GM13976 (cell line): ENCODE measurements around the gene CPSF7.

Experiments used
- DNase-seq: peaks from one replicate; pipeline ENCODE4 v3.0.0; 2012; ENCODE audit warnings: low spot score
- in situ Hi-C: fragments of 300-500 bp; cut with MboI; formaldehyde crosslinking; loops from one replicate; pipeline ENCODE4 v1.12.0; 2022; ENCODE audit warnings: low sequenced_read_pairs, mixed read lengths, inconsistent platforms; ENCODE audit not compliant: unreplicated experiment
- TF ChIP-seq, protein P1 (sequence below): IDR thresholded peaks from 2 replicates; pipeline ENCODE4 v1.5.1; 2012; ENCODE audit warnings: borderline replicate concordance, mild to moderate bottlenecking; ENCODE audit not compliant: insufficient read depth; ENCODE audit errors: extremely low read depth, missing control alignments, control extremely low read depth

The CPSF7 gene

DNA sequence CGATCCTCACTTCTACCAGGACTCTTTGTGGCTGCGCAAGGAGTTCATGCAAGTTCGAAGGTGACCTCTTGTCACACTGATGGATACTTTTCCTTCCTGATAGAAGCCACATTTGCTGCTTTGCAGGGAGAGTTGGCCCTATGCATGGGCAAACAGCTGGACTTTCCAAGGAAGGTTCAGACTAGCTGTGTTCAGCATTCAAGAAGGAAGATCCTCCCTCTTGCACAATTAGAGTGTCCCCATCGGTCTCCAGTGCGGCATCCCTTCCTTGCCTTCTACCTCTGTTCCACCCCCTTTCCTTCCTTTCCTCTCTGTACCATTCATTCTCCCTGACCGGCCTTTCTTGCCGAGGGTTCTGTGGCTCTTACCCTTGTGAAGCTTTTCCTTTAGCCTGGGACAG lies 61.1 kb downstream of the CPSF7 start:
- TF ChIP-seq, protein P1, sequence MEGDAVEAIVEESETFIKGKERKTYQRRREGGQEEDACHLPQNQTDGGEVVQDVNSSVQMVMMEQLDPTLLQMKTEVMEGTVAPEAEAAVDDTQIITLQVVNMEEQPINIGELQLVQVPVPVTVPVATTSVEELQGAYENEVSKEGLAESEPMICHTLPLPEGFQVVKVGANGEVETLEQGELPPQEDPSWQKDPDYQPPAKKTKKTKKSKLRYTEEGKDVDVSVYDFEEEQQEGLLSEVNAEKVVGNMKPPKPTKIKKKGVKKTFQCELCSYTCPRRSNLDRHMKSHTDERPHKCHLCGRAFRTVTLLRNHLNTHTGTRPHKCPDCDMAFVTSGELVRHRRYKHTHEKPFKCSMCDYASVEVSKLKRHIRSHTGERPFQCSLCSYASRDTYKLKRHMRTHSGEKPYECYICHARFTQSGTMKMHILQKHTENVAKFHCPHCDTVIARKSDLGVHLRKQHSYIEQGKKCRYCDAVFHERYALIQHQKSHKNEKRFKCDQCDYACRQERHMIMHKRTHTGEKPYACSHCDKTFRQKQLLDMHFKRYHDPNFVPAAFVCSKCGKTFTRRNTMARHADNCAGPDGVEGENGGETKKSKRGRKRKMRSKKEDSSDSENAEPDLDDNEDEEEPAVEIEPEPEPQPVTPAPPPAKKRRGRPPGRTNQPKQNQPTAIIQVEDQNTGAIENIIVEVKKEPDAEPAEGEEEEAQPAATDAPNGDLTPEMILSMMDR, result no peak
- DNase-seq, result no peak
- in situ Hi-C loops, result no loop called here

- in situ Hi-C loops, result no loop called here
- TF ChIP-seq, protein P1, result no peak
- DNase-seq, result no peak
Measured at GRCh38 chr11:61367406-61367805, 62.4 kb downstream of the CPSF7 start.

DNA sequence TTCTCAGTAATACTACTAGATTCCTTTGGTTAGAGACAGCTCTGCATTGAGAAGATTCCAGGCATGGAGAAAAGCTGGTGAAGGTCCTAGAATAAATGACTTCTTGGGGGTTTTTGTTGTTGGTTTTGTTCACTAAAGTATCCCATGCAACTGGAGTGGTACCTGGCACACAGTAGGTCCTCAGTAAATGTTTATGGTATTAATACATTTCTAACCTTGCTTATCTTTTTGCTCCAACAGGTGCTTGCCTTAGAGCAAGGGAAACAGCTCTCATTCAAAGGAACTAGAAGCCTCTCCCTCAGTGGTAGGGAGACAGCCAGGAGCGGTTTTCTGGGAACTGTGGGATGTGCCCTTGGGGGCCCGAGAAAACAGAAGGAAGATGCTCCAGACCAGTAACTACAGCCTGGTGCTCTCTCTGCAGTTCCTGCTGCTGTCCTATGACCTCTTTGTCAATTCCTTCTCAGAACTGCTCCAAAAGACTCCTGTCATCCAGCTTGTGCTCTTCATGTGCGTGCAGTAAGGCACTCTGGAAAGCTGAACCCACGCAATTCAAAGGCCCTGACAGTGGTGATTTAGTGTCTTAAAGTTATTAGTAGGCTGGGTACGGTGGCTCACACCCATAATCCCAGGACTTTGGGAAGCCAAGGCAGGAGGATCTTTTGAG lies 65.6 kb downstream of the CPSF7 start:
- in situ Hi-C loops, result no loop called here
- DNase-seq, result no peak
- TF ChIP-seq, protein P1, result no peak

- TF ChIP-seq, protein P1, result no peak
- DNase-seq, result peak; percentile 52
- in situ Hi-C loops, result no loop called here
Measured at GRCh38 chr11:61362542-61362875, 67.3 kb downstream of the CPSF7 start.

- TF ChIP-seq, protein P1, result no peak
- in situ Hi-C loops, result no loop called here
- peak; percentile 94 for DNase-seq
Measured at GRCh38 chr11:61361741-61362541, 67.8 kb downstream of the CPSF7 start, which contains the start of the genes CYB561A3 and TMEM138. TSS of gene CYB561A3 (minus strand) at chr11:61361882. CDS start at chr11:61356713, 5,169 bp downstream. TSS of gene TMEM138 (plus strand) at chr11:61362374. CDS start at chr11:61364391, 2,017 bp downstream.

GRCh38 chr11:61361237-61361740 lies 68.5 kb downstream of the CPSF7 start:
- no peak for DNase-seq
- TF ChIP-seq, protein P1, result no peak
- in situ Hi-C loops, result no loop called here
